Pancreas (tissue), 10 donors: ENCODE data around the gene LMOD3. TPM values are rescaled to one million over a fixed set of nuclear protein-coding genes. Genes with fewer than 3 reads are reported as not detected.

ENCODE experiments used
- ATAC-seq, 4 donors: fragments of 200-7000 bp; cut with Tn5 transposase; one replicate each; pipeline versions ENCODE4 v1.8.0 to v1.9.1; 2020; ENCODE audit warnings: mild to moderate bottlenecking in 4 of 4, moderate library complexity in 4 of 4
- DNase-seq, 6 donors: peaks; one replicate each; pipeline ENCODE4 v3.0.0-alpha.2; 2020
- FAIRE-seq: peaks from 2 replicates; lab custom pipeline; 2012; peaks lifted over from hg19 to GRCh38; lab: Jason Lieb, UNC
- H3K27ac ChIP-seq, 4 donors: fragments of 200-600 bp; sonication (generic); 1 replicate in 3 of 4; 2 replicates in 1 of 4; pipeline versions ENCODE4 v1.5.0 to v1.8.0; 2020
- H3K27me3 ChIP-seq, 4 donors: fragments of 200-600 bp; one replicate each; pipeline ENCODE4 v1.8.0; 2021
- H3K36me3 ChIP-seq, 3 donors: fragments of 200-600 bp; sonication (generic) in 1 of 3; one replicate each; pipeline versions ENCODE4 v1.5.0 to v1.8.0; 2020 to 2021
- H3K4me1 ChIP-seq, 3 donors: fragments of 200-600 bp; one replicate each; pipeline ENCODE4 v1.8.0; 2021
- H3K4me3 ChIP-seq, 4 donors: fragments of 200-600 bp; sonication (generic) in 2 of 4; one replicate each; pipeline versions ENCODE4 v1.5.0 to v1.8.0; 2020 to 2021
- H3K9me3 ChIP-seq, 4 donors: fragments of 200-600 bp; one replicate each; pipeline ENCODE4 v1.8.0; 2021
- CTCF ChIP-seq, 4 donors: fragments of 200-600 bp; sonication (generic) in 3 of 4; IDR thresholded peaks; one replicate each; pipeline versions ENCODE4 v1.5.0 to v1.8.0; 2021; ENCODE audit warnings: antibody characterized with exemption in 4 of 4
- WGBS, 2 donors: extraction: QIAGEN DNeasy Blood & Tissue Kit; methylation state at CpG; one replicate each; pipeline ENCODE4 v1.1.7; 2013; 5-methylcytosine and 5-hydroxymethylcytosine counted together
- intact Hi-C, 3 donors: fragments of 100-400 bp; cut with DNase I; formaldehyde crosslinking; loops; one replicate each; pipeline versions ENCODE4 v1.11.1 to v1.14.2; 2022
- polyA plus RNA-seq, 2 donors: library from polyadenylated mRNA; stranded (reverse); fragments of 200-250 nt; gene quantifications; one replicate each; pipeline ENCODE4 v1.2.3, GENCODE V29; 2013
- total RNA-seq, 6 donors: library from RNA; stranded (reverse); fragmentation: NEBNext Ultra II Directional in 4 of 6; extraction: Animal tissue kit (Norgen Biotek cat#: 25700) in 4 of 6; gene quantifications; one replicate each; pipeline versions ENCODE4 v1.2.1 to v1.2.4, GENCODE V29; 2021 to 2023
- donor health status: healthy with polysubstance abuse.
- donor health status: DM: no; HTN: no; CAD: no; lungs with moderate emphysema.
- donor health status: DM: no; HTN: no; CAD: no.
- donor health status: control.
- donor health status: control.
- donor health status: Bipolar disorder and iron deficiency.
- donor health status: DM: yes; HTN: yes; CAD: no.
- donor health status: DM: no; HTN: no; CAD: no.
- donor health status: DM: no; HTN: no; CAD: no.
- donor health status: DM: yes; HTN: yes; CAD: no.

The LMOD3 gene
- total and polyA plus RNA-seq, 8 donors, result 0.08 TPM; not detected in 7

DNA sequence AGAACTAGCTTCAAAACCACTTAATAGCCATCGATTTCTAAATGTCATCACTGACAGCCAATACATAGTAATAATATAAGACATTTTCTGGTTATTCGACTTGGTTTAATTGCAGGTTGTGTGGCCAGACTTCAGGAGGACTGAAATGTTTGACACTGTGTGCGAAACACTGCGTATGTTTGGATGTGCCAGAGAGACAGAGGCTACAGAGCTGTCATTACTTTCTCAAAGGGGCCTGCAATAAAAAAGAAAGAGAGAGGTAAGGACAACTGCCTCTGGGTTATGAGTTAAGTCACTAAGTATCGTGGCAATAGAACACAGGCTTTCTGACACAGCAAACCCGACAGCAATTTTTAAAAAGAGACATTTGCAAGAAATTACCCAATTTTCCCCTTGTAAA is 882 bp downstream of the LMOD3 start:
- H3K36me3 ChIP-seq, result no peaks in the 10 kb centered on the region
- peaks cover 0 to 1% (median 0%) of the 10 kb centered on the region in 3 donors for H3K4me1 ChIP-seq
- H3K27me3 ChIP-seq, result no peaks in the 10 kb centered on the region
- no peak for FAIRE-seq
- intact Hi-C loops, result no loop called here
- 72 to 83% methylated on average over 6 of the region's 6 CpGs for WGBS, 2 donors
- no peak for ATAC-seq
- TF ChIP-seq CTCF (IDR thresholded peaks at IDR 0.05), result no peak
- H3K4me3 ChIP-seq, result no peak overlapping the region
- no peak for DNase-seq
- H3K27ac ChIP-seq, result no peak overlapping the region
- H3K9me3 ChIP-seq, result no peaks in the 10 kb centered on the region

DNA sequence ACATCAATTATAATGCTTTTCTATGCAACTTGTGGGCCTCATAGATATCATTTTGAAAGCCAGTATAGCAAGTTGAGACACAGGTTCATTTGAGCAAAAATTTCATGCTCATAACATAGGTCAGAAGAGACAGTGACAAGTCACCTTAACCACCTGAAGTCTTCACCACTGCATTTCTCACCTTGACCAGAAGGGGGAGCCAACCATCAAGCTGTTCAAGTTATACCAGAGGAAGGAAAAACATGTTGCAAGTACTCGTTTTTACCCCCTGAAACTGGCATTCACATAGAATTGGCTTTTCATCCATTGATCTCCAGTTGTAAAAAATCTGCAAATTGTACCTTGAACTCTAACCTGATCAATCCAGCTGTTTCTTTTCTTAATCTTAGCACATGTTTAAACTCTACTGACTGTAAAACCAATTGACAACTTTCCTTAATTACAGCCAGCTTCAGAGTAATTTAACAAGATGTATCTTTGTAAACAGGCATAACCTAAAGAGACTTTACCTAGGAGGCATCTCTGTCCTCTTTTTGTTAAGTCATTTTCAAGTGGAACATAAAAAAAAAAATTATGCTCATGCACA is 1.4 kb downstream of the LMOD3 start:
- Histone ChIP-seq H3K36me3 (no peaks in the 10 kb centered on the region), H3K9me3 (no peaks in the 10 kb centered on the region), H3K27ac (no peak overlapping the region), H3K4me1 (peaks cover 3 to 7% (median 4%) of the 10 kb centered on the region in 3 donors), H3K4me3 (no peak overlapping the region), H3K27me3 (no peaks in the 10 kb centered on the region)
- FAIRE-seq, result peak; percentile 53
- TF ChIP-seq CTCF (IDR thresholded peaks at IDR 0.05), result peak; percentile 82 to 90 (median 86)
- peak; percentile 47 to 84 (median 76) for ATAC-seq
- intact Hi-C loops, result no loop called here
- 0% methylated on average over 1 of the region's 1 CpG for WGBS, 2 donors
- DNase-seq, result peak in 4 of 6 donors; percentile 51 to 77 (median 58)

DNA sequence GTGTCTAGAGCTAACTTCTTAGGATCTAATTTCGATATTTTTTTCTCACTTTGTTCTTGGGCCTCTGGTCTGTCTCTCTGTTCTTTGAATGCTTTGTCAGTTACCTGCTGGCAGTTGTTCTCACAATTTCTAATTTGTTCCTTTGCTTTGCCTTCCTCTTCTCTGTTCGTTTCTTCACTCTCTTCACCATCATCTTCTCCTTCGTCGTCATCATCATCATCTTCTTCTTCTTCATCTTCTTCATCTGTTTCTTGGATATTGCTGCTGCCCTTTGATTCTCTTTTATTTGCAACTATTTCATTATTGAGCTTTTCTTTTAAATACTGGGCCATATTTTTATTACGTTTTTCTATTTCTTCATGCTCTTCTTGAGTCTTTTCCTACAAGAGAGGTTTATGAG is 2.7 kb downstream of the LMOD3 start:
- WGBS, 2 donors, result 84 to 87% methylated on average over 5 of the region's 5 CpGs
- Histone ChIP-seq H3K9me3 (no peaks in the 10 kb centered on the region), H3K4me3 (no peak overlapping the region), H3K27me3 (no peaks in the 10 kb centered on the region), H3K36me3 (no peaks in the 10 kb centered on the region), H3K27ac (no peak overlapping the region), H3K4me1 (peaks cover 6 to 8% (median 6%) of the 10 kb centered on the region in 3 donors)
- intact Hi-C loops, result no loop called here
- ATAC-seq, result no peak
- no peak for DNase-seq
- FAIRE-seq, result no peak
- no peak for TF ChIP-seq CTCF (IDR thresholded peaks at IDR 0.05)

GRCh38 chr3:69119138-69119537 is 3.3 kb downstream of the LMOD3 start:
- no peak for FAIRE-seq

More at GRCh38 chr3:69119138-69119537, 3.3 kb downstream of the LMOD3 start:
- no peak for TF ChIP-seq CTCF (IDR thresholded peaks at IDR 0.05)
- 87 to 95% methylated on average over 6 of the region's 6 CpGs for WGBS, 2 donors
- H3K4me1 ChIP-seq, result peaks cover 6 to 8% (median 6%) of the 10 kb centered on the region in 3 donors
- DNase-seq (no peak), ATAC-seq (no peak)
- H3K27ac ChIP-seq, result no peak overlapping the region
- H3K4me3 ChIP-seq, result no peak overlapping the region
- H3K36me3 ChIP-seq, result no peaks in the 10 kb centered on the region
- intact Hi-C loops, result no loop called here
- H3K27me3 ChIP-seq, result no peaks in the 10 kb centered on the region
- no peaks in the 10 kb centered on the region for H3K9me3 ChIP-seq
